BJ (cell line): ENCODE results near the gene HNF1B. TPM values are rescaled to one million over a fixed set of nuclear protein-coding genes. Genes with fewer than 3 reads are reported as not detected.

Experiments used
- CTCF ChIA-PET: fragments of 350-600 bp; formaldehyde crosslinking; extraction: SDS; loops from one replicate; lab custom pipeline; 2021; ENCODE audit warnings: antibody characterized with exemption, inconsistent platforms; lab: Yijun Ruan, JAX
- POLR2A ChIA-PET: fragments of 300-600 bp; sonication (Branson Sonifier 250); formaldehyde crosslinking; extraction: SDS; loops from one replicate; lab custom pipeline; 2021; ENCODE audit warnings: antibody characterized with exemption; lab: Charles Lee
- DNase-seq: peaks from one replicate; pipeline ENCODE4 v3.0.0-alpha.2; 2011; ENCODE audit warnings: low read depth
- H3K27me3 ChIP-seq: 2 replicates; pipeline ENCODE4 v1.6.0; 2011; ENCODE audit warnings: low read length; ENCODE audit not compliant: control insufficient read depth, insufficient read depth
- H3K36me3 ChIP-seq: 2 replicates; pipeline ENCODE4 v1.5.1; 2011; ENCODE audit warnings: low read length; ENCODE audit not compliant: control insufficient read depth, insufficient read depth
- H3K4me3 ChIP-seq: 2 replicates; pipeline ENCODE4 v1.5.1; 2011; ENCODE audit warnings: low read depth, mild to moderate bottlenecking, control low read depth, low read length
- polyA plus RNA-seq: library from polyadenylated mRNA; depleted of rRNA; stranded (reverse); fragments of >200 nt; gene quantifications from 2 replicates; pipeline ENCODE4 v1.2.3, GENCODE V29; 2011
- TF ChIP-seq, protein P1 (sequence below): IDR thresholded peaks from 2 replicates; pipeline ENCODE4 v1.5.1; 2011; ENCODE audit warnings: low read depth, mild to moderate bottlenecking, control low read depth, inconsistent platforms, low read length, moderate library complexity; ENCODE audit not compliant: insufficient read depth

The HNF1B gene
- polyA plus RNA-seq, 1 experiment = not detected

DNA sequence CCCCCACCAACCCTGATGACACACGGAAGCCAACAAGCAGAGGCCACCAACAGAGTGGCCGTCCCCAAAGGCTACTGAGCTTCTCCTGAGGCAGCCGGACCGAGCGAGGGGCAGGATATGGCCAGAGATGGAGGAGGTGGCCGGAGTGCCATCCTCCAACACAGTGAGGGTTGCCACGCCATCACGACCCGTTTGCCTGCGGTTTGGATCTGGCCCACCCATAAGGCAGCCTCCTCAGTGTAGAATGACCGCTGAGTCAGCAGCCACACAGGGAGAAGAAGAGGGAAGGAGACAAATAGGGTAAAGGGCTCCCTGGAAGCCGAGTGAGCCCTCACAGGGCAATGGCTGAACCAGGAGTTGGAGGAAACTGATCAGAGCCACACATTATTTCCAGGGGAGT lies 13.8 kb downstream of the HNF1B start:
- ChIA-PET POLR2A (no interaction called here), CTCF (interaction anchor here (1.3 kb wide), 1 partner anchor 81 kb away, joined by 5 read pairs; no protein-coding TSS in a partner anchor)
- H3K36me3 ChIP-seq = no peaks in the 10 kb centered on the region

DNA sequence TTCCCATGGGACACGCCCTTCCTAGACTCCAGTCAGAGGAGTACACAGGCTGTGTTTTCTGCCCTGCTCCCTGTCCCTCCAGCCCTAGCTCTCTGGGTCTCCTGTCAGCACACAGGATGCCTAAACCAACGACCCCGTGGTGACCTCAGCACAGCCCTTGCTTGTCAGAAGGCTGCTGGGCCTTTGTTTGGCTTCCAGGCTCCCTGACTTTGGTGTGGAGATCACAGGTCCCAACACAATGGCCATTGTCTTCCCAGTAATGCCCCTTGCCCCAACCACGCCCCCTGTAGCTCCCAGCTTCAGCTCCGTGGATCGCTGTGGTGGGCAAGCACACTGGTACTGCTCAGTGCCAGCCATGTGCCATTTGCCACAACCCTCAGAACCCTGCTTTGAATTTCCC lies 15.0 kb downstream of the HNF1B start:
- no peaks in the 10 kb centered on the region for H3K36me3 ChIP-seq
- H3K27me3 ChIP-seq = peaks cover 6% of the 10 kb centered on the region; the same call in 1 of the 2 replicates
- H3K4me3 ChIP-seq = no peak overlapping the region
- ChIA-PET CTCF (interaction anchor here (1.1 kb wide), 1 partner anchor 8 kb away, joined by 3 read pairs; no protein-coding TSS in a partner anchor), POLR2A (no interaction called here)
- no peak for DNase-seq
- TF ChIP-seq, protein P1, sequence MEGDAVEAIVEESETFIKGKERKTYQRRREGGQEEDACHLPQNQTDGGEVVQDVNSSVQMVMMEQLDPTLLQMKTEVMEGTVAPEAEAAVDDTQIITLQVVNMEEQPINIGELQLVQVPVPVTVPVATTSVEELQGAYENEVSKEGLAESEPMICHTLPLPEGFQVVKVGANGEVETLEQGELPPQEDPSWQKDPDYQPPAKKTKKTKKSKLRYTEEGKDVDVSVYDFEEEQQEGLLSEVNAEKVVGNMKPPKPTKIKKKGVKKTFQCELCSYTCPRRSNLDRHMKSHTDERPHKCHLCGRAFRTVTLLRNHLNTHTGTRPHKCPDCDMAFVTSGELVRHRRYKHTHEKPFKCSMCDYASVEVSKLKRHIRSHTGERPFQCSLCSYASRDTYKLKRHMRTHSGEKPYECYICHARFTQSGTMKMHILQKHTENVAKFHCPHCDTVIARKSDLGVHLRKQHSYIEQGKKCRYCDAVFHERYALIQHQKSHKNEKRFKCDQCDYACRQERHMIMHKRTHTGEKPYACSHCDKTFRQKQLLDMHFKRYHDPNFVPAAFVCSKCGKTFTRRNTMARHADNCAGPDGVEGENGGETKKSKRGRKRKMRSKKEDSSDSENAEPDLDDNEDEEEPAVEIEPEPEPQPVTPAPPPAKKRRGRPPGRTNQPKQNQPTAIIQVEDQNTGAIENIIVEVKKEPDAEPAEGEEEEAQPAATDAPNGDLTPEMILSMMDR = no peak

More for the DNA sequence above, 13.8 kb downstream of the HNF1B start:
- TF ChIP-seq, protein P1 = no peak
- peaks cover 11% of the 10 kb centered on the region for H3K27me3 ChIP-seq
- no peak for DNase-seq
- no peak overlapping the region for H3K4me3 ChIP-seq

DNA sequence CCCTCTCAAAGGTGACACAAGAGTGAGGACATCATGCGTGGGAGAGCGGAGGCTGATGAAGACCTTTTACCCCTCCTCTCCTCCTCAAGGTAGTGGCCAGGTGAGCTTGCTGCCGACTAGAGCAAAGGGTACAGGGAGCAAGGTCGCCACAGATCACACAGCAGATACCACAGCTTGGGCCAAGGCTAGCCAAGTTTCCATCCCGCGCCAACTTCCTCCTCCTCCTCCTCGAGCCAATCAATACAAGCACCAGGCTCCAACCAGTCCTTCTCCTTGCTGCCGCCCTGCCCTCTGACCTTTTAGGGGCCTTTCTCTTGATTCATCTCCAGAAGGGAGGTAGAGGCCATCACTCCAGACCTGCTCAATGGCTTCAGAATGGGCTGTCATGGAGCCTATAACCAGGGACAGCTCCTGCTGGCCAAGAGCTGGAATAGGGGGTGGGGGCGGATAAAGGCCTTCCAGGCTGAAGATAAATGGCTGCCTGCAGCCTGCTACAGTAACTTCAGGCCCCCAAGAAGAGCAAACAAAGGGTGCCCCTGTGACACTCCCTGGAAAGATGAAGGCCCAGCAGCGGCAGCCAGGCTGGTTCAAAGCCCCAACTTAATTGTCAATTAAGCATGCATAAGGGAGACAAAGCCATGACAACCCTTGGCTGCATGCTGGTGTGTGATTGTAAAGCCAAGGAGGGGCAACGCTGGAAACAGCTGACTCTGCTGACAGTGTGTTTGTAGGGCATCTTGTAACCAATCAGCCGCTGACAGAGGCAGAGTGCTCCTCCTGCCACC lies 17.8 kb downstream of the HNF1B start:
- POLR2A ChIA-PET = no interaction called here
- Histone ChIP-seq H3K36me3 (no peaks in the 10 kb centered on the region), H3K27me3 (peaks cover under 1% of the 10 kb centered on the region; the same call in 1 of the 2 replicates), H3K4me3 (no peak overlapping the region)
- TF ChIP-seq, protein P1 = no peak
- no peak for DNase-seq
- CTCF ChIA-PET = no interaction called here

DNA sequence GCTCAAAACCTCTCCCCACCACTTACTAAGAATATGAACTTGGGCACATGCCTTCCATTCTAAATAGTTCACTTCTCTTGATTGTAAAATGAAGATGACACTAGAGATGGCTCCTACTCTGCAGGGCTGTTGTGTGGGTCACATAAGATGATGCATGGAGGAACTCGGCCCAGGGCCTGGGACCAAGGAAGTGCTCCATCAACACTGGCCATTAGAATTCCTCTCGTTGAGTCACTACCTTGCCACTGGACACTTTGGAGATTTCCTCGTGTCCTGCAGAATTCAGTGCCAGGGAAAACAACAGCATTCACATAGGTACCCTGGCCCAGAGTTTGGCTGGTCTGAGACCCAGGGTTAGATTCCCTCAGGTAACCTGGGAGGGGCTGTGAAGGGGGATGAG lies 18.6 kb downstream of the HNF1B start:
- DNase-seq = no peak
- Histone ChIP-seq H3K36me3 (no peaks in the 10 kb centered on the region), H3K27me3 (no peaks in the 10 kb centered on the region; the same call in 1 of the 2 replicates), H3K4me3 (no peak overlapping the region)
- POLR2A ChIA-PET = no interaction called here
- CTCF ChIA-PET = no interaction called here
- TF ChIP-seq, protein P1 = no peak

DNA sequence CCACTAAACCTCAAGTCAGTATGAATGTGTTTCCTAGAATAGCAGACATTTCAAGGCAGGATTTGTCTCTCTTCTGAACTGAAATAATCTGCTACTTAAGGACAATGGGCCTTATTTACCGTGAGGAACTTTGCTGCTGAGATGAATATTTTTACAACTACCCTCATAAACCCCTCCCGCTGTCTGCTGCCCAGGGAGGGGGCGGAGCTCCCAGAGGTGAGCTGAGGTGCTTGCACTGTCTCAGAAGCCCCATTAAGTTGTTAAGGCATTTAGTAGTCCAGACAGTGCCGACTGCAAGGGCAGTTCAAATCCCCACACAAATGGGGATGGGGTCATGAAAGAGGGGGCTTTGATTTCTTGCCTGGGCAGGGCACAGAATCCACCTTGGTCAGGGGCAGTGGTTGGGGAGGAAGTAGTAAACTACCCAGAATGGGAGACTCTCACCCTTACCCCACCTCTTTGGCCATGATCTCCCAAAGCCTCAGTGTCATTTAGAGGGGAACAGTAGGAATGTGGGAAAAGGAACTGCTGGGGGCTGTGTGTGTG lies 19.2 kb downstream of the HNF1B start:
- H3K36me3 ChIP-seq = no peaks in the 10 kb centered on the region
- ChIA-PET POLR2A (no interaction called here), CTCF (no interaction called here)
- TF ChIP-seq, protein P1 = no peak
- DNase-seq = no peak
- H3K4me3 ChIP-seq = no peak overlapping the region
- H3K27me3 ChIP-seq = no peaks in the 10 kb centered on the region; the same call in 1 of the 2 replicates
